Stimulated activated CD4-positive, alpha-beta T cell treated with anti-CD3 and anti-CD28 coated beads, Interleukin-12 subunit alpha, Interleukin-12 subunit beta, amount 100 ng/mL, for 48 hours (primary cell): ENCODE results near the gene SIGLEC1.

Source experiments
- DNase-seq, 3 donors: peaks; one replicate each; pipeline ENCODE4 v3.0.0-alpha.2; 2020; ENCODE audit warnings: low read depth in 2 of 3, low spot score in 1 of 3

SIGLEC1 gene

GRCh38 chr20:3712279-3712873 is at the start of gene SIGLEC1:
SIGLEC1 (minus strand) TSS chr20:3712600; CDS start chr20:3707128, 5,472 bp downstream.
- DNase-seq, result no peak

GRCh38 chr20:3760655-3761348 is 48.4 kb upstream of the SIGLEC1 start:
- DNase-seq, result no peak

GRCh38 chr20:3759884-3760283 is 47.5 kb upstream of the SIGLEC1 start:
- DNase-seq, result no peak

GRCh38 chr20:3759316-3759823 is 47.0 kb upstream of the SIGLEC1 start:
- no peak for DNase-seq

- DNase-seq, result no peak
These were observed 46.2 kb upstream of the SIGLEC1 start for GRCh38 chr20:3758566-3758965.

- no peak for DNase-seq
These were observed 44.9 kb upstream of the SIGLEC1 start for GRCh38 chr20:3757268-3757667.

- DNase-seq, result no peak
These were observed 43.5 kb upstream of the SIGLEC1 start for GRCh38 chr20:3755814-3756480.

- DNase-seq, result no peak
These were observed 42.9 kb upstream of the SIGLEC1 start for GRCh38 chr20:3755269-3755668.

GRCh38 chr20:3754276-3754630 is 41.9 kb upstream of the SIGLEC1 start:
- no peak for DNase-seq

- no peak for DNase-seq
These were observed 41.3 kb upstream of the SIGLEC1 start for GRCh38 chr20:3753501-3754275.

GRCh38 chr20:3753098-3753497 is 40.7 kb upstream of the SIGLEC1 start:
- peak in 2 of 3 donors; percentile 42 to 54 for DNase-seq

GRCh38 chr20:3752386-3752759 is 40.0 kb upstream of the SIGLEC1 start:
- no peak for DNase-seq

- DNase-seq, result peak in 1 of 3 donors; percentile 63
These were observed 39.4 kb upstream of the SIGLEC1 start for GRCh38 chr20:3751675-3752385.

- DNase-seq, result no peak
These were observed 38.9 kb upstream of the SIGLEC1 start for GRCh38 chr20:3751305-3751674.

- peak in 2 of 3 donors; percentile 24 to 29 for DNase-seq
These were observed 37.5 kb upstream of the SIGLEC1 start for GRCh38 chr20:3749689-3750531.

- DNase-seq, result no peak
These were observed 36.8 kb upstream of the SIGLEC1 start for GRCh38 chr20:3749087-3749688.

GRCh38 chr20:3748073-3748472 is 35.7 kb upstream of the SIGLEC1 start:
- no peak for DNase-seq

- DNase-seq, result no peak
These were observed 35.1 kb upstream of the SIGLEC1 start for GRCh38 chr20:3747471-3747870.

- no peak for DNase-seq
These were observed 33.3 kb upstream of the SIGLEC1 start for GRCh38 chr20:3745686-3746173.
